GM19463 (cell line): ENCODE measurements around the gene GREM1.

ENCODE experiments used
- ATAC-seq: cut with Tn5 transposase; IDR thresholded peaks from one replicate; pipeline ENCODE4 v1.9.1; 2021; ENCODE audit warnings: mild to moderate bottlenecking, moderate library complexity; ENCODE audit not compliant: unreplicated experiment

Gene GREM1

DNA sequence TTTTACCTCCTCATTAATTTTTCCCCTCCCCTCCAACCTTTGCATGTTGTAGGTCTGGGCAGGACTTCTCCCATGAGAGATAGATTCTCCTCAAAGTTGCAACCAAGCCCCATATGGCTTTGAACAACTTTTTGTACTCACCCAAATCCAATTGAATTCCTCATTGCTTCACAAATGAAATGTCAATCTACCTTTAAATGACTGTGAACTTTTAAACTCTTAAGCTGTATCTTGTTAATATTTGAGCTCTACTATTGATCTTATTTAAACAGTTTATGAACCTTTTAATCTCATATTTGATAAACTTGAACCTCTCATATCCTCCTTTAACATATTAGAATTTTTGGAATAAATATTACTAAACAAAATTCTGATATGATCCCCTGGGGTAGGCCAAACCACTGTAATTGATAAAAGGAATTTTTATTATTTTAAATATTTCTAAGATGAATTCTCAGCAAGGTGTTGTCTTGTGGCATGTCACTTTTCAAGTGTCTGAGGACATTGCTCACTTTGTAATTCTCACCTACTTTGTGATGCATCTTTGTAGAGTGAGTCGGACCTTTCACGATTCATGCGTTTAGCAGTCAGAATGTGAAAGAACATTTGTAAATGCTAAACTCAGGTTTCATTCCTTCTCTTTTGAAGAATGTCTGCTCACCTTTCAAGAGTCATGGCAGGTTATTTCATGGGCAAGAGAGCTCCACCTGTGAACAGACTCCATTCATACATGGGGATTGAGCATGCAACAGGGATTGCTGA is 23.4 kb upstream of the GREM1 start:
- no peak for ATAC-seq

- no peak for ATAC-seq
Observed at GRCh38 chr15:32698773-32699390, 18.9 kb upstream of the GREM1 start.

GRCh38 chr15:32700501-32701150 is 17.2 kb upstream of the GREM1 start:
- ATAC-seq: no peak

DNA sequence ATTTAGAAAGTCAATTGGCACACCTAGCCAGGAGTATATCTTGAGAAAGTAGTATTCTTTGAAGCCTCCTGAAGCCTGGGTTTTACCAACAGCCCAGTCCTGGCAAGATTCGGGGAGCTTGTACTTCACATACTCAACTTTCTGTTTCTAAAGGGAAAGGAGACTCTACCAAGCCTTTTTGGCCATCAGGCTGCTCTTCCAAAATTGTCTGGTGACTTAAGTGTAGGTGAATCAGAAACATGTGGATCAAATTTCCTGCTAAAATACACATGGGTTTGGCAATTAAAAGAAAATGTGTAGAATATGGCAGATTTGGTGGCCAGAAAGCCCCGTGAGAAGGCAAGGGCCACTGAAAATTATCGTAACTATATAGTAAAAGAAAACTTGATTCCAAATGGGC is 15.9 kb upstream of the GREM1 start:
- ATAC-seq: no peak

- ATAC-seq: no peak
Observed at GRCh38 chr15:32704395-32704981, 13.3 kb upstream of the GREM1 start.

- no peak for ATAC-seq
Observed at GRCh38 chr15:32705446-32705845, 12.4 kb upstream of the GREM1 start.

DNA sequence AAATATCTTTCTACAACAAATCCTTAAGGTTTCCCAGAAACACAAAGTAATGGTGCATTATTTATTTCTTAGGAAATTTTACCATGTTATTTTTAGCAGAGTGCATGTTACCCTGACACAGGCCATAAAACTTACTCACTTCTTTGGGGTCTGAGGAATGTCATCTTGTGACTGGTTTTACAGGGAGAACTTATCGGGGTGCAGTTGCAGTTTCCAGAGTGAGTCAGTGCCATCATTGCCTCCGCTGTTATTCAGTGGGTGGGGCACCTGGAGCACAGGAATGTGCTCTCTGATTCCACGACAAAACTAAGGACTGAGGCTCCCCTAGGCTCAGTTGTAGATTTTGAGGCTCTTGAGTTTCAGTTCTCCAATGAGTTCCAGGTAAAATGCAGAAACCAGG is 11.1 kb upstream of the GREM1 start:
- ATAC-seq: no peak

DNA sequence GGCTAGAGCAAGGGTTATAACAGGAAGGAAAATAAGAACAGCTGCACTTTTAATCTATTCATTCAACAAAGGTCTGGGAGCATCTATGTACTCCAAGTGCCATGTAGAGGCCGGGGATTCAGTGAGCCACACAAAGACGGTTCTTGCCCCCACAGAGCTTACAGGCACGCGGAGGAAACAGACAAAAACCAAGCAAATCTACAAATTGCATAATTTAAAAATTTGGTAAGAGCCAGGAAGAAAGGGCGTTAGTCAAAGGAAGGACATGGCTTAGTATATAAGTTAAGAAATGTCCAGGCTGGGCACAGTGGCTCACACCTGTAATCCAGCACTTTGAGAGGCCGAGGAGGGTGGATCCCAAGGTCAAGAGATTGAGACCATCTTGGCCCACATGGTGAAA is 10.4 kb upstream of the GREM1 start:
- no peak for ATAC-seq

GRCh38 chr15:32709295-32710033 is 8.3 kb upstream of the GREM1 start:
- ATAC-seq: no peak

- ATAC-seq: no peak
Observed at GRCh38 chr15:32715276-32715675, 2.5 kb upstream of the GREM1 start.

- ATAC-seq: no peak
Observed at GRCh38 chr15:32716216-32716914, 1.4 kb upstream of the GREM1 start.

DNA sequence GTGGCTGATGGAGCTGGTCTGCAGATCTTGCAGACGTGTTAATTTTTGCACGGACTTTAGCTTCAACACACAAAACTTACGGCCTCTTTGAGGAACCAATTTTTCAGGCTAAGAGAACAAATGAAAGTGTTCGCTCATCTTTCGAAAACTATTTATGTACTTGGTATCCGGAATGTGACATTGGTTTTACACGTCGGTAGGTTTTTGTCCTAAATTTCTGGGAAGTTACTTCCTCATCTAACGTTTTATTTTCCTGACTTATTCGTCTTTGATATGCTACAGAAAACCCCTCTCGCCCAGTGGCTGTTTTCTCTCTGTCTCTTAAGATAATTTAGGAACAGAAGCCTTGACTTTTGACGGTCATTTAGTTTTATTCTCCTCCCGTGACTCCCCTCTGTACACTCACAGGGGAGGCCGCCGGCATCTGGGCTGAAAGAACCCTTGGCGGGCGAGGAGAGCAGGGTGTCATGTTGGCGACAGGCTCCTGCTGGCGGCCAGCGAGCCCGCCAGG is 834 bp upstream of the GREM1 start:
- no peak for ATAC-seq

DNA sequence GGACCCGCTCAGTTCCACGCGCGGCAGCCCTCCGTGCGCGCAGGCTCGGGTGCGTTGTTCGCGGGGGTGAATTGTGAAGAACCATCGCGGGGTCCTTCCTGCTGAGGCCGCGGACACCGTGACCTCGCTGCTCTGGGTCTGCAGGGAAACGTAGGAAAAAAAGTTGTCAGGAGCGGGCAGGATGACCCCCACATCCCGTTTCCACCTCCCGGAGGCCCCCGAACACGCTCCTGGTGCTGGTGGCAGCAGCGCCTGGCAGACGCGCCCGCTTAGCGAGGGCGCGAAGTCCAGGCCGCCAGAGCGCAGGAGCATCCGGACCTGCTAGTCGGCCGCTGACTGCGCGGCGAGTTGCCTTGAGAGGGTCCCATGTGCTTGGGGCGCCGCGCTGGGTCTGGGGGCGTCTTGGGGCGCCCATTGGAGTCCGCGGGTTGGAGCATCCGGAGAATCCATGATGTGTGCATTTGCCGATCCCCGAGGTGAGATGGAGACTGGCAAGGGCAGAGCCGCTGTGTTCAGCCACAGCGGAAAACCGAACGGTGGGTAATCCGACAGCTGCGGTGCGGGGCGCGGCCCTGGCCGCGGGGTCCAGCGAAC is 520 bp downstream of the GREM1 start:
- no peak for ATAC-seq

GRCh38 chr15:32718821-32719716 is 1.3 kb downstream of the GREM1 start:
- no peak for ATAC-seq

- ATAC-seq: no peak
Observed at GRCh38 chr15:32721596-32721995, 3.8 kb downstream of the GREM1 start.

- ATAC-seq: no peak
Observed at GRCh38 chr15:32722136-32722535, 4.3 kb downstream of the GREM1 start.

DNA sequence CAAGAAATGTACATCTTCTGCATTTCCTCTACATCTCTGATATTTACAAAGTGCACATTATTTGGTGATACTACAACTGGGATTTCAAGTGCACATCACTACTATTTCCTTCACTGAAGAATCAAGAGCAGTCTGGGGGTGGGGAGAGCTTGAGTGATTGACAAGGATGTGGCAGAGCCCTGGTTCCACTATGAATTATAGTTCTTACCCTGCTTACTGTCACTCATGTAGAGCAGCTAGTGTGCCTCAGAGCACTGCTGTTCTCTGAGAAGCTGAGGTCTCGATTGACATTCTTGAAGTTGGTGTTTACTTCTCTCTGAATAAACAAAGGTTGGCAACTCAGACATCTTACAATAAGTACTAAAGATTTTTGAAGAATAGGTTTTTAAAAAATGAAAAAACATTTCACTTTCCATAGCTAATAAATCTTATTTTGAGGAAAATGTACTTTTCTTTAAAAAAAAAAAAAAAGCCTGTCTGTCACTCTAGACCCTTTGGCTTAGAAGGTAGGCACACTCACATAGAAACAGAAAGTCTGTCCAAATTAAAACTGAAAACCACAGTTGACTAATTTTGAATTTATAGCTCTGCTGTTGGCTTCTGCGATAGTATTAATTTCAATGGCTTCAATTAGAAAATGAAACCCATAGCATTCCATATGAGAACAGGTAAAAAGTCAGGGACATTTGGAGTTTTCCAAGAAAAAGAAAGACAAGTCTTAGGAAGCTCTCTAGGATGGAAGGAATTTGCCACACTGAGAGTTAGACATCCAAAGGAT is 5.6 kb downstream of the GREM1 start:
- ATAC-seq: peak; percentile 92

DNA sequence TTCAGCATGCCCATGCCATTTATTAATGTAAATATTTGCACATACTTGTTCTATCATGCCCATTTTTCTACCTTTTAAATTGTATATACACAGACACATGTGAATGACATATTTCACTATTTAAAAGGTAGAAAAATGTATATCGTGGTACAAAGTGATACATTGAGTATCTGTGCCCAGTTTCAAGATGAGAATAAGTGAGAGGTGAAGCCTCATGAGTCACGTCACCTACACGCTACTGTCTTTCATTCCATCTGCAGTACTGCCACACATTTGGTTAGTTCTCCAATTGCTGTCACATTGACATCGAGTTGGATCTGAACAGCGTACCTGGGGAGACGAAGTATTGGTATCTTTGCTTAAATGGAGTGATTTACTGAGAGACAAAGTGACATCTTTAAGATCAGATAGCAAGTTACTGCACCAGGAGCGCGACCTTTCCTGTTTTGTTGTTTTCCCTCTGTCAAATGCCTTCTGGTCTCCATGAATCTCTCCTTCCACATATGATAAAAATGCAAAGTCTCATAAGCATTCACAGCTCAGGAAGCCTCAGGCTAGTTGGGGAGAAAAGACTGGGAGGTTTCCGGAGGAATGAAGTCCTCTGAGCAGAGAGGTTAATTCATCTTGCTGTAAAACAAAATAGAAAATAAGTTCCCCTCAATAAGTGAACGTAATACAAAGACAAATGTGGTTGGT is 12.0 kb downstream of the GREM1 start:
- ATAC-seq: no peak
